HEK293 (cell line): Measurements from ENCODE around the gene COX10.

Source experiments
- CTCF ChIP-seq: fragments of 450-650 bp; formaldehyde crosslinking; IDR thresholded peaks from 2 replicates; pipeline ENCODE4 v1.5.1; 2016; ENCODE audit warnings: missing biosample characterization, missing genetic modification characterization
- ELK4 ChIP-seq: IDR thresholded peaks from 2 replicates; pipeline ENCODE4 v1.6.1; 2011; ENCODE audit warnings: mild to moderate bottlenecking, low read depth, low read length, borderline replicate concordance
- KLF7 ChIP-seq: fragments of 450-650 bp; formaldehyde crosslinking; IDR thresholded peaks from 2 replicates; pipeline ENCODE4 v1.5.1; 2016; ENCODE audit warnings: missing biosample characterization, missing genetic modification characterization, borderline replicate concordance
- ZNF639 ChIP-seq: fragments of 450-650 bp; formaldehyde crosslinking; IDR thresholded peaks from 2 replicates; pipeline ENCODE4 v1.5.1; 2016; ENCODE audit warnings: missing biosample characterization, missing genetic modification characterization
- TF ChIP-seq, protein P1 (sequence below): fragments of 450-650 bp; IDR thresholded peaks from 2 replicates; pipeline ENCODE4 v1.5.1; 2018; ENCODE audit warnings: missing biosample characterization, mild to moderate bottlenecking, missing genetic modification characterization
- TF ChIP-seq, protein P2 (sequence below): fragments of 450-650 bp; formaldehyde crosslinking; IDR thresholded peaks from 2 replicates; pipeline ENCODE4 v1.5.1; 2016; ENCODE audit warnings: missing biosample characterization, missing genetic modification characterization, low read depth

DNA sequence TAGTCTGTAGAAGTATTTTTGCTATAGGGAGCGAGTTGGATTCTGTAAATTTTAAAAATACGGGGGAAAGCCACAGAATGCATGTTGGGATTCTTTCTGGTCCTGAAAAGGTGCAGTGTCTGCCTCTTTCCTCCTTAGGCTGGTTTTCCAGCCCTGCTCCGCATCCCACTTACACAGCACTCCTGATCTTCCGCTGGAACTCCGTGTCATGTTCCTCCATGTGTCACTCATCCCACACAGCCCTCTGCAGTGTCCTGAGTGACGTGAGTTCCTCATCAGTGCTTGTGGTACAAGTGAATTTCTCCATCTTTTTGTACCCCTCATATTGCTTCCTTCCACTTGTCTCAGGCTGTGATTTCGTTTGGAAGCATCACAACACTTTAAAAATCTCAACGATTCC lies 34.5 kb downstream of the COX10 start:
- no peak for TF ChIP-seq ZNF639 (tag by site-specific recombination)
- no peak for TF ChIP-seq ELK4
- TF ChIP-seq CTCF (tag by site-specific recombination) = no peak
- TF ChIP-seq KLF7 (tag by site-specific recombination) = no peak
- TF ChIP-seq, protein P1, sequence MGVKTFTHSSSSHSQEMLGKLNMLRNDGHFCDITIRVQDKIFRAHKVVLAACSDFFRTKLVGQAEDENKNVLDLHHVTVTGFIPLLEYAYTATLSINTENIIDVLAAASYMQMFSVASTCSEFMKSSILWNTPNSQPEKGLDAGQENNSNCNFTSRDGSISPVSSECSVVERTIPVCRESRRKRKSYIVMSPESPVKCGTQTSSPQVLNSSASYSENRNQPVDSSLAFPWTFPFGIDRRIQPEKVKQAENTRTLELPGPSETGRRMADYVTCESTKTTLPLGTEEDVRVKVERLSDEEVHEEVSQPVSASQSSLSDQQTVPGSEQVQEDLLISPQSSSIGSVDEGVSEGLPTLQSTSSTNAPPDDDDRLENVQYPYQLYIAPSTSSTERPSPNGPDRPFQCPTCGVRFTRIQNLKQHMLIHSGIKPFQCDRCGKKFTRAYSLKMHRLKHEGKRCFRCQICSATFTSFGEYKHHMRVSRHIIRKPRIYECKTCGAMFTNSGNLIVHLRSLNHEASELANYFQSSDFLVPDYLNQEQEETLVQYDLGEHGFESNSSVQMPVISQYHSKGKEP (tag by site-specific recombination) = no peak
- TF ChIP-seq, protein P2, sequence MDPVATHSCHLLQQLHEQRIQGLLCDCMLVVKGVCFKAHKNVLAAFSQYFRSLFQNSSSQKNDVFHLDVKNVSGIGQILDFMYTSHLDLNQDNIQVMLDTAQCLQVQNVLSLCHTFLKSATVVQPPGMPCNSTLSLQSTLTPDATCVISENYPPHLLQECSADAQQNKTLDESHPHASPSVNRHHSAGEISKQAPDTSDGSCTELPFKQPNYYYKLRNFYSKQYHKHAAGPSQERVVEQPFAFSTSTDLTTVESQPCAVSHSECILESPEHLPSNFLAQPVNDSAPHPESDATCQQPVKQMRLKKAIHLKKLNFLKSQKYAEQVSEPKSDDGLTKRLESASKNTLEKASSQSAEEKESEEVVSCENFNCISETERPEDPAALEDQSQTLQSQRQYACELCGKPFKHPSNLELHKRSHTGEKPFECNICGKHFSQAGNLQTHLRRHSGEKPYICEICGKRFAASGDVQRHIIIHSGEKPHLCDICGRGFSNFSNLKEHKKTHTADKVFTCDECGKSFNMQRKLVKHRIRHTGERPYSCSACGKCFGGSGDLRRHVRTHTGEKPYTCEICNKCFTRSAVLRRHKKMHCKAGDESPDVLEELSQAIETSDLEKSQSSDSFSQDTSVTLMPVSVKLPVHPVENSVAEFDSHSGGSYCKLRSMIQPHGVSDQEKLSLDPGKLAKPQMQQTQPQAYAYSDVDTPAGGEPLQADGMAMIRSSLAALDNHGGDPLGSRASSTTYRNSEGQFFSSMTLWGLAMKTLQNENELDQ = no peak
